ENCODE measurements around the gene IFNAR1.

IFNAR1 gene

GRCh38 chr21:33299181-33299752 lies 25.5 kb upstream of the IFNAR1 start:
- Mint-ChIP-seq H3K27ac (peak overlapping the region; percentile 41), H3K4me1 (peaks cover 22% of the 10 kb centered on the region), H3K4me3 (no peak overlapping the region), H3K9me3 (no peaks in the 10 kb centered on the region), H3K36me3 (peaks cover 28% of the 10 kb centered on the region)
- DNase-seq (ENCODE audit: low spot score in 2 of 2) = no peak
- peak; percentile 71 for ATAC-seq

GRCh38 chr21:33300701-33301631 lies 23.8 kb upstream of the IFNAR1 start:
- no peak overlapping the region for H3K4me3 Mint-ChIP-seq

GRCh38 chr21:33301632-33302002 lies 23.2 kb upstream of the IFNAR1 start:
- H3K27ac Mint-ChIP-seq = no peak overlapping the region
- H3K9me3 Mint-ChIP-seq = no peaks in the 10 kb centered on the region
- H3K4me1 Mint-ChIP-seq = peaks cover 22% of the 10 kb centered on the region
- H3K36me3 Mint-ChIP-seq = peaks cover 8% of the 10 kb centered on the region
- no peak for ATAC-seq
- no peak for DNase-seq (ENCODE audit: low spot score in 2 of 2)
- no peak overlapping the region for H3K4me3 Mint-ChIP-seq

More at GRCh38 chr21:33300701-33301631, 23.8 kb upstream of the IFNAR1 start:
- H3K4me1 Mint-ChIP-seq = peaks cover 22% of the 10 kb centered on the region
- H3K36me3 Mint-ChIP-seq = peaks cover 14% of the 10 kb centered on the region
- H3K9me3 Mint-ChIP-seq = no peaks in the 10 kb centered on the region
- no peak for DNase-seq (ENCODE audit: low spot score in 2 of 2)
- H3K27ac Mint-ChIP-seq = peak overlapping the region; percentile 32
- no peak for ATAC-seq

- DNase-seq (ENCODE audit: low spot score in 2 of 2) = no peak
- Mint-ChIP-seq H3K4me3 (no peak overlapping the region), H3K36me3 (peaks cover 3% of the 10 kb centered on the region), H3K9me3 (no peaks in the 10 kb centered on the region), H3K4me1 (peaks cover 22% of the 10 kb centered on the region), H3K27ac (no peak overlapping the region)
- no peak for ATAC-seq
Observed at GRCh38 chr21:33302055-33302454, 22.7 kb upstream of the IFNAR1 start.

GRCh38 chr21:33302796-33303195 lies 22.0 kb upstream of the IFNAR1 start:
- Mint-ChIP-seq H3K36me3 (no peaks in the 10 kb centered on the region), H3K9me3 (no peaks in the 10 kb centered on the region), H3K4me3 (no peak overlapping the region), H3K4me1 (peaks cover 22% of the 10 kb centered on the region), H3K27ac (no peak overlapping the region)
- no peak for ATAC-seq
- DNase-seq (ENCODE audit: low spot score in 2 of 2) = no peak

GRCh38 chr21:33305344-33305671 lies 19.5 kb upstream of the IFNAR1 start:
- peaks cover 17% of the 10 kb centered on the region for H3K4me1 Mint-ChIP-seq
- no peak for ATAC-seq

GRCh38 chr21:33305938-33306337 lies 18.8 kb upstream of the IFNAR1 start:
- no peak overlapping the region for H3K27ac Mint-ChIP-seq
- ATAC-seq = no peak
- H3K4me3 Mint-ChIP-seq = no peak overlapping the region
- H3K36me3 Mint-ChIP-seq = no peaks in the 10 kb centered on the region
- H3K4me1 Mint-ChIP-seq = peaks cover 13% of the 10 kb centered on the region
- DNase-seq (ENCODE audit: low spot score in 2 of 2) = no peak
- H3K9me3 Mint-ChIP-seq = no peaks in the 10 kb centered on the region

More at GRCh38 chr21:33305344-33305671, 19.5 kb upstream of the IFNAR1 start:
- H3K9me3 Mint-ChIP-seq = no peaks in the 10 kb centered on the region
- no peak overlapping the region for H3K4me3 Mint-ChIP-seq
- no peak for DNase-seq (ENCODE audit: low spot score in 2 of 2)
- no peaks in the 10 kb centered on the region for H3K36me3 Mint-ChIP-seq
- no peak overlapping the region for H3K27ac Mint-ChIP-seq

GRCh38 chr21:33308586-33309490 lies 15.9 kb upstream of the IFNAR1 start:
- Mint-ChIP-seq H3K4me3 (no peak overlapping the region), H3K4me1 (peaks cover 6% of the 10 kb centered on the region), H3K27ac (no peak overlapping the region), H3K9me3 (no peaks in the 10 kb centered on the region), H3K36me3 (no peaks in the 10 kb centered on the region)
- ATAC-seq = no peak
- peak in 1 of 2 donors; percentile 38 for DNase-seq (ENCODE audit: low spot score in 2 of 2)

- DNase-seq (ENCODE audit: low spot score in 2 of 2) = peak in 1 of 2 donors; percentile 4
- Mint-ChIP-seq H3K4me1 (peaks cover 6% of the 10 kb centered on the region), H3K36me3 (no peaks in the 10 kb centered on the region), H3K9me3 (no peaks in the 10 kb centered on the region), H3K4me3 (no peak overlapping the region), H3K27ac (no peak overlapping the region)
- no peak for ATAC-seq
Observed at GRCh38 chr21:33309778-33310177, 15.0 kb upstream of the IFNAR1 start.

GRCh38 chr21:33312121-33312520 lies 12.6 kb upstream of the IFNAR1 start:
- DNase-seq (ENCODE audit: low spot score in 2 of 2) (no peak), ATAC-seq (no peak)
- Mint-ChIP-seq H3K27ac (no peak overlapping the region), H3K36me3 (no peaks in the 10 kb centered on the region), H3K4me3 (no peak overlapping the region), H3K9me3 (no peaks in the 10 kb centered on the region), H3K4me1 (peaks cover 6% of the 10 kb centered on the region)

GRCh38 chr21:33313183-33313582 lies 11.6 kb upstream of the IFNAR1 start:
- Mint-ChIP-seq H3K27ac (no peak overlapping the region), H3K4me3 (no peak overlapping the region), H3K36me3 (no peaks in the 10 kb centered on the region), H3K9me3 (no peaks in the 10 kb centered on the region), H3K4me1 (peaks cover 6% of the 10 kb centered on the region)
- ATAC-seq (no peak), DNase-seq (ENCODE audit: low spot score in 2 of 2) (no peak)

- H3K4me3 Mint-ChIP-seq = no peak overlapping the region
- ATAC-seq (no peak), DNase-seq (ENCODE audit: low spot score in 2 of 2) (no peak)
- H3K27ac Mint-ChIP-seq = no peak overlapping the region
- peaks cover 6% of the 10 kb centered on the region for H3K4me1 Mint-ChIP-seq
- H3K36me3 Mint-ChIP-seq = no peaks in the 10 kb centered on the region
- no peaks in the 10 kb centered on the region for H3K9me3 Mint-ChIP-seq
Observed at GRCh38 chr21:33313611-33314010, 11.2 kb upstream of the IFNAR1 start.

GRCh38 chr21:33314111-33314510 lies 10.7 kb upstream of the IFNAR1 start:
- no peak overlapping the region for H3K27ac Mint-ChIP-seq
- ATAC-seq (no peak), DNase-seq (ENCODE audit: low spot score in 2 of 2) (no peak)
- H3K4me1 Mint-ChIP-seq = peaks cover under 1% of the 10 kb centered on the region
- H3K4me3 Mint-ChIP-seq = no peak overlapping the region
- H3K9me3 Mint-ChIP-seq = no peaks in the 10 kb centered on the region
- no peaks in the 10 kb centered on the region for H3K36me3 Mint-ChIP-seq

- H3K27ac Mint-ChIP-seq = no peak overlapping the region
- H3K9me3 Mint-ChIP-seq = no peaks in the 10 kb centered on the region
- no peak for DNase-seq (ENCODE audit: low spot score in 2 of 2)
- H3K36me3 Mint-ChIP-seq = peaks cover 2% of the 10 kb centered on the region
- no peak overlapping the region for H3K4me3 Mint-ChIP-seq
- H3K4me1 Mint-ChIP-seq = no peaks in the 10 kb centered on the region
- no peak for ATAC-seq
Observed at GRCh38 chr21:33315946-33316710, 8.6 kb upstream of the IFNAR1 start.

- Mint-ChIP-seq H3K36me3 (peaks cover 4% of the 10 kb centered on the region), H3K4me1 (no peaks in the 10 kb centered on the region), H3K4me3 (no peak overlapping the region), H3K27ac (no peak overlapping the region), H3K9me3 (no peaks in the 10 kb centered on the region)
- DNase-seq (ENCODE audit: low spot score in 2 of 2) (no peak), ATAC-seq (no peak)
Observed at GRCh38 chr21:33317145-33317544, 7.6 kb upstream of the IFNAR1 start.

Data from stimulated activated effector memory CD8-positive, alpha-beta T cell treated with anti-CD3 and anti-CD28 coated beads, Interleukin-12 subunit alpha, Interleukin-12 subunit beta, amount 100 ng/mL, for 72 hours (primary cell).